Measurements from ENCODE around the gene BATF3. TPM values are rescaled to one million over a fixed set of nuclear protein-coding genes. Genes with fewer than 3 reads are reported as not detected.
"Not testable (repeated sequence)": the region's sequence is repeated elsewhere in the genome, so short reads cannot be mapped to it uniquely, and the experiment has no call there.

Gene BATF3
- total RNA-seq, 1 experiment from 2014 or later, result 3.9 TPM

DNA sequence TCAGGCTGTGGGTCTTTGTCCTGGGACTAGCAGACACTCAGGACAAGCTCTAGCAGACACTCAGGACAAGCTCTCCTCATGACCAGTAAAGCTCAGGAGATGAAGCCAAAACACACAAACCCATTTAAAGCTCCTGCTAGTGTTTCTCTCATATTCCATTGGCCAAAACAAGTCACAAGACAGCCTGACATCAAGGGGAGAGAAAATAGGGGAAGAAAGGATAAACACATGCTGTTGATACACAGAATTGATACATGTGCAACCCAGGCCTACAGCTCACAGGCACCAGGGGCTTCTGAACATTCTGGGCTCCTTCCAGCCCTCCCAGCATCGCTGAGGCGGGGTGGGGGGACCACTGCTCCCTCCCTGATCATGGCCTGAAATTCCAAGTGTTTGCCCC, 55.8 kb downstream of the BATF3 start (continued):
- TF ChIP-seq, protein P1, sequence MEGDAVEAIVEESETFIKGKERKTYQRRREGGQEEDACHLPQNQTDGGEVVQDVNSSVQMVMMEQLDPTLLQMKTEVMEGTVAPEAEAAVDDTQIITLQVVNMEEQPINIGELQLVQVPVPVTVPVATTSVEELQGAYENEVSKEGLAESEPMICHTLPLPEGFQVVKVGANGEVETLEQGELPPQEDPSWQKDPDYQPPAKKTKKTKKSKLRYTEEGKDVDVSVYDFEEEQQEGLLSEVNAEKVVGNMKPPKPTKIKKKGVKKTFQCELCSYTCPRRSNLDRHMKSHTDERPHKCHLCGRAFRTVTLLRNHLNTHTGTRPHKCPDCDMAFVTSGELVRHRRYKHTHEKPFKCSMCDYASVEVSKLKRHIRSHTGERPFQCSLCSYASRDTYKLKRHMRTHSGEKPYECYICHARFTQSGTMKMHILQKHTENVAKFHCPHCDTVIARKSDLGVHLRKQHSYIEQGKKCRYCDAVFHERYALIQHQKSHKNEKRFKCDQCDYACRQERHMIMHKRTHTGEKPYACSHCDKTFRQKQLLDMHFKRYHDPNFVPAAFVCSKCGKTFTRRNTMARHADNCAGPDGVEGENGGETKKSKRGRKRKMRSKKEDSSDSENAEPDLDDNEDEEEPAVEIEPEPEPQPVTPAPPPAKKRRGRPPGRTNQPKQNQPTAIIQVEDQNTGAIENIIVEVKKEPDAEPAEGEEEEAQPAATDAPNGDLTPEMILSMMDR (IDR thresholded peaks at IDR 0.05), result no peak
- TF ChIP-seq, protein P2, sequence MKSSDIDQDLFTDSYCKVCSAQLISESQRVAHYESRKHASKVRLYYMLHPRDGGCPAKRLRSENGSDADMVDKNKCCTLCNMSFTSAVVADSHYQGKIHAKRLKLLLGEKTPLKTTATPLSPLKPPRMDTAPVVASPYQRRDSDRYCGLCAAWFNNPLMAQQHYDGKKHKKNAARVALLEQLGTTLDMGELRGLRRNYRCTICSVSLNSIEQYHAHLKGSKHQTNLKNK (CRISPR knock-in tag; IDR thresholded peaks at IDR 0.05), result no peak
- TF ChIP-seq, protein P3, sequence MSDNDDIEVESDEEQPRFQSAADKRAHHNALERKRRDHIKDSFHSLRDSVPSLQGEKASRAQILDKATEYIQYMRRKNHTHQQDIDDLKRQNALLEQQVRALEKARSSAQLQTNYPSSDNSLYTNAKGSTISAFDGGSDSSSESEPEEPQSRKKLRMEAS (CRISPR knock-in tag; IDR thresholded peaks at IDR 0.05), result no peak

DNA sequence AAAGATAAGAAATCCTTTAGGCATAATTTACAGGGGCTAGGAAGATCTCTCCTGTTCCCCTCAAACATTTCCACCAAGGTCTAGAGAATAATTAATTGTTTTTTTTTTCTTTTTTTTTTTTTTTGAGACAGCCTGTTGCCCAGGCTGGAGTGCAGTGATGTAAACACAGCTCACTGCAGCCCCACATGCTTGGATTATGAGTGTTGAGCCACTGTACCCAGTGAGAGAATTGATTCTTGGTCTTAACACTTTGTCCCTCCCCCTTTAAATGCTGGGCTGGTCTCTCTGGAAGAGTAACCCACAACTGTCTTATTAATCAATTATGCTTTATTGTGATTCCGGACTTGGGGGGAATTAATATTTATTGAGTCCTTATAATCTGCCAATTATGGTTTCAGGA, 57.7 kb downstream of the BATF3 start:
- Mint-ChIP-seq H3K4me1 (peaks cover 11% of the 10 kb centered on the region; the same call in 1 of the 2 replicates), H3K36me3 (no peaks in the 10 kb centered on the region), H3K27me3 (ENCODE audit: low read depth) (peaks cover 3% of the 10 kb centered on the region; the same call in 1 of the 2 replicates), H3K27ac (no peak overlapping the region), H3K4me3 (no peak overlapping the region), H3K9me3 (peaks cover 7% of the 10 kb centered on the region; the same call in 1 of the 2 replicates)
- no peak for TF ChIP-seq ZNF219 (CRISPR knock-in tag; IDR thresholded peaks at IDR 0.05; ENCODE audit: borderline replicate concordance)
- TF ChIP-seq ZNF138 (CRISPR knock-in tag; conservative IDR thresholded peaks at IDR 0.05), result no peak
- ATAC-seq (no peak), DNase-seq (ENCODE audit: low spot score) (no peak)
- CTCF ChIA-PET, result interaction anchor here (2.2 kb wide), 1 partner anchor 23 kb away, joined by 10 read pairs; no protein-coding TSS in a partner anchor
- POLR2A ChIA-PET, result no interaction called here

DNA sequence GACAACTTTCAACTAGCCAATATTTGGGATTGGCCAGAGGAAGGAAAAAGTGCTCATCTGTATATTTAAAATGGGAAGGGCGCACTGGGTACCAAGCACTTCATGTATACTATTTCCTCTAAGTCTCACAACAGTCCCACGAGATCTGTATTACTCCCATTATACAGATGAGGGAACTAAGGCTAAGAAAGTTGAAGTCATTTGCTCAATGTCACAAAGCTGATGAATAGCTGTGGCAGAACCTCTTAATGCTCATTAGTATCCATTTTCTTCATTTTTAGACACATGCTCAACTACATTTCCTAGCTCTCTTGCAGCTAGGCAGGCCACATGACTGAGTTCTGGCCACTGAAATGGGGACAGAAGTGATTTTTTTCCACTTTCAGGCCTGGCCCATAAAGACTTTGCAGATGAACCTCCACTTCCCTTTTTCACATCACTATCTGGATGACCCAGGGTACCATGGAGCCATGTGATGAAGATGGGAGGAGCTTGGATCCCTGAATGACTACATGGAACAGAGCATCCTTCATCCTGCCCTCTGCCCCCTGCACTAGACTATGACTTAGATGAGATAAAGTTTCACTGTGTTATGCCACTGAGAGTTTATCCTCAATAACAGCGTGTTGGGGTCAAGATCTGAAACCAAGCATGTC, 59.3 kb downstream of the BATF3 start:
- Mint-ChIP-seq H3K9me3 (peaks cover 7% of the 10 kb centered on the region; the same call in 1 of the 2 replicates), H3K27ac (no peak overlapping the region), H3K4me3 (no peak overlapping the region), H3K36me3 (no peaks in the 10 kb centered on the region), H3K4me1 (peaks cover 15% of the 10 kb centered on the region; the same call in 1 of the 2 replicates), H3K27me3 (ENCODE audit: low read depth) (peaks cover 3% of the 10 kb centered on the region; the same call in 1 of the 2 replicates)
- TF ChIP-seq OVOL2 (CRISPR knock-in tag; IDR thresholded peaks at IDR 0.05; ENCODE audit: borderline replicate concordance), result no peak
- TF ChIP-seq, protein P4, sequence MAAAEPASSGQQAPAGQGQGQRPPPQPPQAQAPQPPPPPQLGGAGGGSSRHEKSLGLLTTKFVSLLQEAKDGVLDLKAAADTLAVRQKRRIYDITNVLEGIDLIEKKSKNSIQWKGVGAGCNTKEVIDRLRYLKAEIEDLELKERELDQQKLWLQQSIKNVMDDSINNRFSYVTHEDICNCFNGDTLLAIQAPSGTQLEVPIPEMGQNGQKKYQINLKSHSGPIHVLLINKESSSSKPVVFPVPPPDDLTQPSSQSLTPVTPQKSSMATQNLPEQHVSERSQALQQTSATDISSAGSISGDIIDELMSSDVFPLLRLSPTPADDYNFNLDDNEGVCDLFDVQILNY (CRISPR knock-in tag; IDR thresholded peaks at IDR 0.05), result no peak
- TF ChIP-seq MYBL2 (CRISPR knock-in tag; IDR thresholded peaks at IDR 0.05), result no peak
- TF ChIP-seq, protein P5, sequence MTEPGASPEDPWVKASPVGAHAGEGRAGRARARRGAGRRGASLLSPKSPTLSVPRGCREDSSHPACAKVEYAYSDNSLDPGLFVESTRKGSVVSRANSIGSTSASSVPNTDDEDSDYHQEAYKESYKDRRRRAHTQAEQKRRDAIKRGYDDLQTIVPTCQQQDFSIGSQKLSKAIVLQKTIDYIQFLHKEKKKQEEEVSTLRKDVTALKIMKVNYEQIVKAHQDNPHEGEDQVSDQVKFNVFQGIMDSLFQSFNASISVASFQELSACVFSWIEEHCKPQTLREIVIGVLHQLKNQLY (CRISPR knock-in tag; IDR thresholded peaks at IDR 0.05), result no peak
- ATAC-seq (no peak), DNase-seq (ENCODE audit: low spot score) (no peak)
- POLR2A ChIA-PET, result no interaction called here
- CTCF ChIA-PET, result interaction anchor here (1.4 to 2.2 kb wide), 2 partner anchors 11 to 25 kb away, joined by 3 to 10 read pairs; no protein-coding TSS in a partner anchor

DNA sequence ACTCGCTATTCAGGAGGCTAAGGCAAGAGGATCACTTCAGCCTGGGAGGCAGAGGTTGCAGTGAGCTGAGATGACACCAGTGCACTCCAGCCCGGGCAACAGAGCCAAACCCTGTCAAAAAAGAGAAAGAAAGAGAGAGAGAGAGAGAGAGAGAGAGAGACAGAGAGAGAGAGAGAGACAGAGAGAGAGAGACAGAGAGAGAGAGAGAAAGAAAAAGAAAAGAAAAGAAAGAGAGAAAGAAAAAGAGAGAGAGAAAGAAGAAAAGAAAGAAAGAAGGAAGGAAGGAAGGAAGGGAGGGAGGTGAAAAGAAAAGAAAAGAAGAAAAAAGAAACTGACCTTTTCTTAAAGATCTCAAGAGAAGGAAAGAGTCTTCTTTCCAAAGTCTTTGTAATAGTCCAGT, 60.1 kb downstream of the BATF3 start:
- peaks cover 14% of the 10 kb centered on the region for H3K9me3 Mint-ChIP-seq
- H3K27ac Mint-ChIP-seq; ATAC-seq; H3K27me3 Mint-ChIP-seq (ENCODE audit: low read depth); H3K36me3 Mint-ChIP-seq; H3K4me3 Mint-ChIP-seq; CTCF ChIA-PET; DNase-seq (ENCODE audit: low spot score): not testable (repeated sequence)
- POLR2A ChIA-PET, result interaction anchor here (1.6 kb wide), 1 partner anchor 9 kb away, joined by 5 read pairs; no protein-coding TSS in a partner anchor
- H3K4me1 Mint-ChIP-seq, result peaks cover 15% of the 10 kb centered on the region; the same call in 1 of the 2 replicates

DNA sequence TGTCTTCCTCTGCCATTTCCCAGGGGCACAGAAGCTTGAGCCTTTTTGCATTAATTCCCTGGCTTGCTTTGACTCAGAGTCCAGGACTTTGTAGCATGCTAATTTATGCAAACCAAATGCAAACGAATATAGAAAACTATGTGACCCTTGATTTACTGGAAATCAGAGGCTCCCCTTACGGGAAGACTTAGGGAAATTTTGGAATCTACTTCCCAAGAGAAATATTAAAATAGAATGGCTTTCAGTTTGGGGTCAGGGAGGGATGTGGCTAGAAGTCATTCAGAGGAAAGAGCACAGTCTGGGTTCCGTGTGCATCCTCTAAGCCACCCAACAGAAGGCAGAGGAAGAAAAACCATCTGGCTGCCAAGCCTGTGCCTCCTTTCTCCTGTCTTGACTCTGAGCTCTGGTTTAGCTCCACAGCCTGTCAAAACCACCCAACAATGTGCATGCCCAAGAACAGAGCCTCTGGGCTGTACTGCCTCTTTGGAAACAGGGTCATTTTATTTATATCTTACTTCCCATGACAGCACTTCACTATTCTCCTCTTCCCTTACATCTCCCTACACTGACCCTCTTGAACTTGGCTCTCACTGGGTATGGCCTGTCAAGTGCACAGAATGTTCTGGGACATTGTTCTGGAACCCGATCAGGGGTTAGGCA, 61.0 kb downstream of the BATF3 start:
- peaks cover 17% of the 10 kb centered on the region for H3K9me3 Mint-ChIP-seq
- TF ChIP-seq NR3C1 (CRISPR knock-in tag; conservative IDR thresholded peaks at IDR 0.05; ENCODE audit: low read depth) (no peak), CBFB (CRISPR knock-in tag; IDR thresholded peaks at IDR 0.05; ENCODE audit: low read depth) (no peak), FOXJ3 (CRISPR knock-in tag; IDR thresholded peaks at IDR 0.05; ENCODE audit: borderline replicate concordance) (no peak), NFE2L1 (CRISPR knock-in tag; IDR thresholded peaks at IDR 0.05) (no peak), CREB1 (CRISPR knock-in tag; IDR thresholded peaks at IDR 0.05) (no peak), ZNF671 (CRISPR knock-in tag; IDR thresholded peaks at IDR 0.05) (no peak)
- H3K27me3 Mint-ChIP-seq (ENCODE audit: low read depth), result peaks cover 3% of the 10 kb centered on the region
- H3K36me3 Mint-ChIP-seq, result peaks cover 8% of the 10 kb centered on the region
- CTCF ChIA-PET, result interaction anchor here (1.0 kb wide), 1 partner anchor 26 kb away, joined by 3 read pairs; no protein-coding TSS in a partner anchor
- ATAC-seq (no peak), DNase-seq (ENCODE audit: low spot score) (no peak)
- no peak overlapping the region for H3K27ac Mint-ChIP-seq
- POLR2A ChIA-PET, result interaction anchor here (1.6 kb wide), 1 partner anchor 8 kb away, joined by 5 read pairs; no protein-coding TSS in a partner anchor
- H3K4me3 Mint-ChIP-seq, result no peak overlapping the region
- peaks cover 15% of the 10 kb centered on the region; the same call in 1 of the 2 replicates for H3K4me1 Mint-ChIP-seq
